HCT116 (cell line): ENCODE measurements around the gene HK1. TPM values are rescaled to one million over a fixed set of nuclear protein-coding genes. Genes with fewer than 3 reads are reported as not detected.

ENCODE experiments used
- ATAC-seq: fragments of 200-7000 bp; cut with Tn5 transposase; 2 replicates; pipeline ENCODE4 v1.9.1; 2020; ENCODE audit warnings: mild to moderate bottlenecking, moderate library complexity
- BruUV-seq: library from RNA; stranded (reverse); fragments of 400-500 nt; replicated peaks from 2 replicates; lab custom pipeline; 2021; lab: Mats Ljungman, UMichigan
- CTCF ChIA-PET: fragments of 300-600 bp; sonication (Branson Sonifier 250); formaldehyde crosslinking; loops from one replicate; lab custom pipeline; 2021; ENCODE audit warnings: antibody characterized with exemption; lab: Charles Lee
- POLR2A ChIA-PET: fragments of 300-600, 350-600 bp; sonication (Branson Sonifier 250); formaldehyde crosslinking; loops from one replicate; lab custom pipeline; 2021; ENCODE audit warnings: antibody characterized with exemption; lab: Charles Lee
- RAD21 ChIA-PET, 2 experiments: fragments of 300-600 bp; sonication (Branson Sonifier 250); formaldehyde crosslinking; loops; one replicate each; lab custom pipeline; 2023; ENCODE audit warnings: low total read pairs in 2 of 2; ENCODE audit not compliant: uncharacterized antibody in 2 of 2, unreplicated experiment in 2 of 2, low non-redundant PET in 1 of 2; lab: Charles Lee
- DNase-seq: peaks from one replicate; pipeline ENCODE4 v3.0.0-alpha.2; 2010; ENCODE audit warnings: low read depth, low spot score
- H2AFZ ChIP-seq: fragments of 200-600 bp; shearing (Covaris generic), sonication (generic); 2 replicates; pipeline ENCODE4 v1.6.1; 2017; ENCODE audit warnings: low read depth, mixed run types, mixed read lengths, antibody characterized with exemption, low read length; ENCODE audit not compliant: poor library complexity, severe bottlenecking
- H3K27ac ChIP-seq: 2 replicates; pipeline ENCODE4 v1.5.1; 2012; ENCODE audit warnings: low read depth, low read length
- H3K27me3 ChIP-seq: fragments of 200-600 bp; sonication (generic); 2 replicates; pipeline ENCODE4 v1.6.1; 2016; ENCODE audit warnings: mixed run types, low read length, mixed read lengths; ENCODE audit not compliant: insufficient read depth
- H3K36me3 ChIP-seq, 2 experiments: fragments of 200-500 bp in 1 of 2; fragments of 200-600 bp in 1 of 2; sonication (Bioruptor generic) in 1 of 2; sonication (generic) in 1 of 2; 2 replicates each; pipeline versions ENCODE4 v1.5.1 to v1.6.1; 2014 to 2016; ENCODE audit warnings: low read length in 2 of 2, inconsistent platforms in 1 of 2, mixed read lengths in 1 of 2, mixed run types in 1 of 2; ENCODE audit not compliant: insufficient read depth in 2 of 2, control insufficient read depth in 1 of 2
- H3K4me1 ChIP-seq, 2 experiments: fragments of 200-600 bp in 1 of 2; sonication (generic) in 1 of 2; 2 replicates each; pipeline versions ENCODE4 v1.5.1 to v1.6.1; 2012 to 2017; ENCODE audit warnings: low read length in 2 of 2, inconsistent platforms in 1 of 2, mild to moderate bottlenecking in 1 of 2, mixed read lengths in 1 of 2, mixed run types in 1 of 2, moderate library complexity in 1 of 2; ENCODE audit not compliant: insufficient read depth in 2 of 2, control insufficient read depth in 1 of 2
- H3K4me2 ChIP-seq: fragments of 200-600 bp; sonication (generic); 2 replicates; pipeline ENCODE4 v1.6.1; 2017; ENCODE audit warnings: mixed run types, low read length, mixed read lengths
- H3K4me3 ChIP-seq, 2 experiments: fragments of 200-600 bp in 1 of 2; sonication (generic) in 1 of 2; replicated peaks in 1 of 2; 2 replicates each; pipeline ENCODE4 v1.5.1; 2011 to 2016; ENCODE audit warnings: low read length in 2 of 2, control low read depth in 1 of 2, low read depth in 1 of 2, mild to moderate bottlenecking in 1 of 2, mixed read lengths in 1 of 2, mixed run types in 1 of 2
- H3K79me2 ChIP-seq: fragments of 200-600 bp; sonication (generic); 2 replicates; pipeline ENCODE4 v1.6.1; 2017; ENCODE audit warnings: mild to moderate bottlenecking, mixed run types, low read length, moderate library complexity, mixed read lengths; ENCODE audit not compliant: insufficient read depth
- H3K9ac ChIP-seq: fragments of 200-600 bp; sonication (generic); 2 replicates; pipeline ENCODE4 v1.6.1; 2016; ENCODE audit warnings: low read length, mixed read lengths
- H3K9me2 ChIP-seq: fragments of 200-600 bp; sonication (generic), shearing (Covaris generic); 2 replicates; pipeline ENCODE4 v1.6.1; 2017; ENCODE audit warnings: mixed run types, mild to moderate bottlenecking, moderate library complexity; ENCODE audit not compliant: insufficient read depth
- H3K9me3 ChIP-seq, 2 experiments: fragments of 200-500 bp in 1 of 2; fragments of 200-600 bp in 1 of 2; sonication (Bioruptor generic) in 1 of 2; sonication (generic) in 1 of 2; 2 replicates each; pipeline ENCODE4 v1.6.1; 2014 to 2017; ENCODE audit warnings: low read length in 2 of 2, mixed read lengths in 2 of 2, inconsistent platforms in 1 of 2, low read depth in 1 of 2, mild to moderate bottlenecking in 1 of 2, mixed run types in 1 of 2, moderate library complexity in 1 of 2; ENCODE audit not compliant: control insufficient read depth in 1 of 2, insufficient read depth in 1 of 2
- H4K20me1 ChIP-seq: fragments of 200-600 bp; sonication (generic), shearing (Covaris generic); 2 replicates; pipeline ENCODE4 v1.6.1; 2017; ENCODE audit warnings: mixed run types, mild to moderate bottlenecking, moderate library complexity; ENCODE audit not compliant: insufficient read depth
- ATF3 ChIP-seq: IDR thresholded peaks from 2 replicates; pipeline ENCODE4 v1.6.1; 2012
- CBX3 ChIP-seq: IDR thresholded peaks from 2 replicates; pipeline ENCODE4 v1.6.1; 2012; ENCODE audit warnings: low read depth
- EGR1 ChIP-seq: IDR thresholded peaks from 2 replicates; pipeline ENCODE4 v1.6.1; 2012; ENCODE audit warnings: low read depth
- ELF1 ChIP-seq: IDR thresholded peaks from 2 replicates; pipeline ENCODE4 v1.6.1; 2012; ENCODE audit warnings: low read depth, borderline replicate concordance
- FOSL1 ChIP-seq: IDR thresholded peaks from 2 replicates; pipeline ENCODE4 v1.6.1; 2012; ENCODE audit warnings: low read depth
- POLR2A ChIP-seq: IDR thresholded peaks from 2 replicates; pipeline ENCODE4 v1.7.0; 2011; ENCODE audit warnings: borderline replicate concordance; ENCODE audit not compliant: insufficient read depth, insufficient read length; ENCODE audit errors: extremely low read depth
- POLR2AphosphoS5 ChIP-seq: IDR thresholded peaks from 2 replicates; pipeline ENCODE4 v1.6.1; 2011; ENCODE audit warnings: mild to moderate bottlenecking, low read depth, low read length, moderate library complexity
- RAD21 ChIP-seq: IDR thresholded peaks from 2 replicates; pipeline ENCODE4 v1.6.1; 2012; ENCODE audit warnings: low read depth, mild to moderate bottlenecking
- TCF7L2 ChIP-seq: IDR thresholded peaks from 2 replicates; pipeline ENCODE4 v1.7.0; 2011; ENCODE audit warnings: borderline replicate concordance, inconsistent platforms; ENCODE audit not compliant: insufficient read depth, insufficient read length; ENCODE audit errors: extremely low read depth
- YY1 ChIP-seq: IDR thresholded peaks from 2 replicates; pipeline ENCODE4 v1.6.1; 2011; ENCODE audit warnings: low read length, low read depth, moderate library complexity, mild to moderate bottlenecking; ENCODE audit not compliant: insufficient replicate concordance; ENCODE audit errors: extremely low read depth
- ZBTB33 ChIP-seq: IDR thresholded peaks from 2 replicates; pipeline ENCODE4 v1.6.1; 2011; ENCODE audit warnings: mild to moderate bottlenecking, low read length, moderate library complexity; ENCODE audit not compliant: insufficient replicate concordance; ENCODE audit errors: extremely low read depth
- ZFX ChIP-seq: fragments of 450-650 bp; IDR thresholded peaks from 2 replicates; pipeline ENCODE4 v1.6.1; 2017
- intact Hi-C: fragments of 100-400 bp; cut with micrococcal nuclease; formaldehyde crosslinking; loops from 2 replicates; pipeline ENCODE4 v1.10.0; 2022
- total RNA-seq: library from RNA; stranded (reverse); gene quantifications from one replicate; pipeline ENCODE4 v1.2.1, GENCODE V29; 2021; ENCODE audit not compliant: unreplicated experiment
- TF ChIP-seq, protein P1 (sequence below): IDR thresholded peaks from 2 replicates; pipeline ENCODE4 v1.6.1; 2012; ENCODE audit warnings: low read depth

The HK1 gene
- total RNA-seq, 1 experiment from 2014 or later = 50.3 TPM

- no peaks in the 10 kb centered on the region for H3K9me3 ChIP-seq
- BruUV-seq = no TSS peak
- no peaks in the 10 kb centered on the region for H3K36me3 ChIP-seq
- no peak overlapping the region for H3K4me2 ChIP-seq
- no peaks in the 10 kb centered on the region for H3K27me3 ChIP-seq
- TF ChIP-seq, protein P1, sequence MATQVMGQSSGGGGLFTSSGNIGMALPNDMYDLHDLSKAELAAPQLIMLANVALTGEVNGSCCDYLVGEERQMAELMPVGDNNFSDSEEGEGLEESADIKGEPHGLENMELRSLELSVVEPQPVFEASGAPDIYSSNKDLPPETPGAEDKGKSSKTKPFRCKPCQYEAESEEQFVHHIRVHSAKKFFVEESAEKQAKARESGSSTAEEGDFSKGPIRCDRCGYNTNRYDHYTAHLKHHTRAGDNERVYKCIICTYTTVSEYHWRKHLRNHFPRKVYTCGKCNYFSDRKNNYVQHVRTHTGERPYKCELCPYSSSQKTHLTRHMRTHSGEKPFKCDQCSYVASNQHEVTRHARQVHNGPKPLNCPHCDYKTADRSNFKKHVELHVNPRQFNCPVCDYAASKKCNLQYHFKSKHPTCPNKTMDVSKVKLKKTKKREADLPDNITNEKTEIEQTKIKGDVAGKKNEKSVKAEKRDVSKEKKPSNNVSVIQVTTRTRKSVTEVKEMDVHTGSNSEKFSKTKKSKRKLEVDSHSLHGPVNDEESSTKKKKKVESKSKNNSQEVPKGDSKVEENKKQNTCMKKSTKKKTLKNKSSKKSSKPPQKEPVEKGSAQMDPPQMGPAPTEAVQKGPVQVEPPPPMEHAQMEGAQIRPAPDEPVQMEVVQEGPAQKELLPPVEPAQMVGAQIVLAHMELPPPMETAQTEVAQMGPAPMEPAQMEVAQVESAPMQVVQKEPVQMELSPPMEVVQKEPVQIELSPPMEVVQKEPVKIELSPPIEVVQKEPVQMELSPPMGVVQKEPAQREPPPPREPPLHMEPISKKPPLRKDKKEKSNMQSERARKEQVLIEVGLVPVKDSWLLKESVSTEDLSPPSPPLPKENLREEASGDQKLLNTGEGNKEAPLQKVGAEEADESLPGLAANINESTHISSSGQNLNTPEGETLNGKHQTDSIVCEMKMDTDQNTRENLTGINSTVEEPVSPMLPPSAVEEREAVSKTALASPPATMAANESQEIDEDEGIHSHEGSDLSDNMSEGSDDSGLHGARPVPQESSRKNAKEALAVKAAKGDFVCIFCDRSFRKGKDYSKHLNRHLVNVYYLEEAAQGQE = no peak
- TF ChIP-seq ELF1 = no peak
- no peak for TF ChIP-seq TCF7L2
- no peak for TF ChIP-seq ZFX
- no peak for TF ChIP-seq ATF3
- no peak for TF ChIP-seq POLR2AphosphoS5
- TF ChIP-seq POLR2A = no peak
- no peak for TF ChIP-seq YY1
- no peak for TF ChIP-seq EGR1
- no peak for TF ChIP-seq CBX3
- TF ChIP-seq ZBTB33 = no peak
- no peak for TF ChIP-seq FOSL1
- TF ChIP-seq RAD21 = no peak
- H4K20me1 ChIP-seq = no peaks in the 10 kb centered on the region
- no peak overlapping the region for H2AFZ ChIP-seq
- ChIA-PET POLR2A (no interaction called here), CTCF (interaction anchor here (0.8 kb wide), 1 partner anchor 11 kb away, joined by 4 read pairs; no protein-coding TSS in a partner anchor), RAD21 (no interaction called here)
- no peak overlapping the region for H3K27ac ChIP-seq
- H3K79me2 ChIP-seq = no peaks in the 10 kb centered on the region
- DNase-seq (no peak), ATAC-seq (no peak)
- H3K4me1 ChIP-seq = peaks cover 3 to 16% of the 10 kb centered on the region in 2 experiments; a peak in 2 of 4 replicates
- H3K9ac ChIP-seq = no peak overlapping the region
- H3K9me2 ChIP-seq = no peaks in the 10 kb centered on the region
- intact Hi-C loops = no loop called here
- no peak overlapping the region for H3K4me3 ChIP-seq
These were observed 140.9 kb downstream of the HK1 start for GRCh38 chr10:69419096-69419743.
